HK-2 (cell line): Measurements from ENCODE around the gene KRT31.
"Not testable (repeated sequence)": the region's sequence is repeated elsewhere in the genome, so short reads cannot be mapped to it uniquely, and the experiment has no call there.

Source experiments
- DNase-seq: peaks from one replicate; pipeline ENCODE4 v3.0.0-alpha.2; 2018; ENCODE audit not compliant: unreplicated experiment

KRT31 gene

DNA sequence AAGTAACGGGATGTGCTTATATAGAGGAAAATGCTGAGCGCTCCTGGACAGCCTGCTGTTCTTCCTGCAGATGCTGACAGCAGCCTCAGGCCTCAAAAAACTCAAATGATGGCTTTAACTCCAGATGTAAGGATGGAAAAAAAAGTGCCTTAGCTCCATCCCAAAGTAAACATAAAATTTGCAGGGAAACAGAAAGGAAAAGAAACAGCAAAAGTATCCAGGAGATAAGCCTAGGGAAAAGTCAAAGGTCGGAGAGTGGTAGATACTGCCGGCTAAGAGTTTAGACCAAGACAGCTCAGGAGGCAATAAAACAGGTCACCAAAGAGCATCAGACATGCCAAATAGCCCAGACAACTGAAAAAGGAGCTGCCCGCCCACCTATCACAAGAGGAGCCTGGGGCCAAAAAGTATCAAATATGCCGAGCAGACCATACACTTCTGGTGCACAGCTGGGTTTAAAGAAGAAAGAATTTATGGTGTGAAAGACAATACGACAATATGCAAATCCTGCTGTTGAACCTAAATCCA lies 6.9 kb downstream of the KRT31 start:
- DNase-seq: no peak

DNA sequence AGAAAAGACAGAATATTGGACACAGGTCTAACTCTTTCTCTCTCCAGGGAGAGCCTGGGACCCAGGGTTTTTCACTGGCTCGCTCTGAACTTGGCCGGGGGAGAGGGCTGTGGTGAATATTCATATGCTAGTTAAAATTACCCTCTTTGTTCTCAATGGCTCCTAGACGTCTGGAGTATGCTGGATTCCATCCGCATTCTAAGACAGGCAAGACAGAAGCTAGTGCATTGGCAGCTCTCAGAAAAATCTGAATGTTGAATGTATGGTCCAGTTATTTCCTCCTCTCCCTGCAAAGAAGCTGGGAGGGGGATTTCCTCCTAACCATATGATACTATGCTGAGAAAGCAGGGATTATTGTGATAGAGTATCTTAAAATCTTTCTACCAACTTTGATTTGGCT lies 9.7 kb downstream of the KRT31 start:
- no peak for DNase-seq

DNA sequence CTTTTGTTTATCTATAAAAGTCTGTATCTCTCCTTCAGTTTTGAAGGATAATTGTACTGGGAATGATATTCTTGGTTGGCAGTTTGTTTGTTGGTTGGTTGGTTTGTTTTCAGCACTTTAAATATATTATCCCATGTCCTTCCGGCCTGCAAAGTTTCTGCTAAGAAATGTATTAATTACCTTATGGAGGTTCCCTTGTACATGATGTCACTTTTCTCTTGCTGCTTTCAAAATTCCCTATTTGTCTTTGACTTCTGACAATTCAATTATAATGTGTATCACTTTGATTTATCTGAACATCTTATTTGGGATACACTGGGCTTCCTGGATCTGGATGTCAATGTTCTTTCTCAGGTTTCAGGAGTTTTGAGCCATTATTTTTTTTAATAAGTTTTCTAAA lies 11.2 kb downstream of the KRT31 start:
- no peak for DNase-seq

DNA sequence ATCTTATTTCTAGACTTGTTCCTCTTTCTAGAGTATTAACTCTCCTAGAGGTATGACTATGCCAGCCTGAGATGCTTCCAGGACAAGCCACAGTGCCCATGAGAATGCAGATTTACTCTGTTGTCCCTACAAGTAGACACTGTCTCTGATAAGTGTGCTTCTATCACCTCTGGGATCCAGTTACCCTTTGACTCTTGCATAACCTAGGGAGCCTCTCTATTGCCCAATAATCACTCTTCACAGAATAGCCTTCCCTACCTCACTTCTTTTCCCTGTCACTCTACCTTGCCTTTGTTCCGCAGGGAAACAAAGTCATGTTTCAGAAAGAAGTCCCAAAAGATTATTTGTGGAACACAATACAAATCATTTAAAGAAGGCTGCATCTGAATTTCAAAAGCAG lies 13.7 kb downstream of the KRT31 start:
- no peak for DNase-seq

DNA sequence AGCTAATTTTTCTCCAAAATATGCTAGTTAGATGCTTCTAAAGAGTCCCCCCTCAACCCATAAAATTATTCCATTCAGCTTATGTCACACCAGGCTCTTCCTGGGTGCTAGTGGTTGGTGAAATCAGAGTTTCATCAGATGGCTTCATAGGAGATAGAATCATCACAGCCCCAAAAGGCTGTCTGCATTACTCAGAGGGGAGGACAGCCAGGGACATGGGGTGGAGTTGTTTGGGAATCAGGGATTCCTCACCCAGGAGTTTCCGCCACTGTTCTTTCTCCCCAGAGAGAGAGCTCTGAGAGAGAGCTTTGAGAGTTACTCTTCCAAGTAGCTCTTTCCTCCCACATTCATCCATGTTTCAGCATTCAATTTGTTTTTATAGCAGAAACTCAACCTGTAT lies 15.0 kb downstream of the KRT31 start:
- no peak for DNase-seq

DNA sequence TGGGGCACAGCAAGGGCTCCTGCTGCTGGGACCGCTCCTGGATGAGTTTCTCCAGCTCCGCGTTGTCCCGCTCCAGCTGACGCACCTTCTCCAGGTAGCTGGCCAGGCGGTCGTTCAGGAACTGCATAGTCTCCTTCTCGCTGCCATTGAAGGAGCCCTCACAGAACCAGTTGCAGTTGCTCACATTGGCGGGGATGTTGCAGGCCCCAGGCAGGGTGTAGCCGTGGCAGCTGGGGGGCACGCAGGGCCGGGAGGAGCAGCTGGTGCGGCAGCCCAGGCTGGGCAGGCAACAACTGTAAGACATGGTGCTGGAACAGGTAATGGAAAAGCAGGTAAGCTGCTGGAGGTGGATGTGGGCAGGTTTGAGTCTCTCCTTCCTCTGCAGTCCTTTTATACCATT lies 15.5 kb downstream of the KRT31 start, which contains the start of gene KRT34:
Gene KRT34 (minus strand): TSS at position 364 of the 400 bp plus-strand sequence. CDS start 60 bp downstream, at position 304.
- DNase-seq: not testable (repeated sequence)

DNA sequence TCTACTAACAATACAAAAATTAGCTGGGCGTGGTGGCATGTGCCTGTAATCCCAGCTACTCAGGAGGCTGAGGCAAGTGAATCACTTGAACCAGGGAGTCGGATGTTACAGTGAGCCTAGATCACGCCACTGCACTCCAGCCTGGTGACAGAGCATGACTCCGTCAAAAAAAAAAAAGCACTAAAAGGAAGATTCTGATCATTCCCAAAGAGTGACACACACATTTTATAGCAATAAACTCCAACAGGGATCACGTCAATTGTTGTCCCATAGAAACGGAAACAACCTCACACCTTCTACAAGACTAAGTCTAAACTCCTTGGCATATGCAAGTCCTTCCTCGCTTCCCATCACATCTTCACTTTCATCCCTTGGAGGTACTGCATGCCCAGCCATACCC lies 17.3 kb downstream of the KRT31 start:
- peak; percentile 28 for DNase-seq

DNA sequence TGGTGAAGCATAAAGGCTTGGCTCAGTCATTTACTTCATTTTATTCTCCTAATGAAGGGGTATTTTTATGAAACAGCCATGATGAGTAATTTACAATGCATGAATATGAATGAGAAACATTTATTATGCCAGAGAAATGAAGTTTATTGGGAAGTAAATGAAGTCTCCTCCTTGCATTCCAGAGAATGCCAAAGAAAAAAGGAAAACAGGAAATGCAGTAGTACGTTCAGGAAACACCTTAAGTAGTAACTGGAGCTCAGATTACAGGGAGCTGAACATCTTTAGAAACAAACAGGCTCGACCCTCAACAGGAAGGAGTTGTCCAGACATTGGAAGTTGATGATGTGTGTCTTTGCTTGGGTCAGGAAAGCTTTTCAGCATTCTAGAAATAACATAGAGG lies 19.9 kb downstream of the KRT31 start:
- no peak for DNase-seq

DNA sequence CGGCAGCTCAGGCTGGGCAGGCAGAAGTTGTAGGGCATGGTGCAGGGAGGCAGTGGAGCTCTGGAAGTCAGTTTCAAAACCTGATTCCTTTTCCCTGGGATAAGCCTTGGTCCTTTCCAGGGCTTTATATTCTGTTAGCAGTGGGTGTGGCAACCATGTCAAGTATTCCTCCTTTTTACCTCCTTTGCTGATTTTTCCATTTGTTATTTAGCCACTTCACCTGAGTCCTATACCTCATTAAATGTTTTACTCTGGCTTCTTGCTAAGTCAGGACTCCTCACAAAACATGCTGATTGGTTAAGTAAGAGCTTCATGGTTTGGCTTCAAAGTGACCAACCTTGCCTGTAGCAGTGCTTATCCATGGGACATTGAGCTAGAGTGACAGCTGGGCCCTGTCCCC lies 27.7 kb downstream of the KRT31 start, which contains the start of gene KRT33B:
Gene KRT33B (minus strand): TSS at position 101 of the 400 bp plus-strand sequence. CDS start 63 bp downstream, at position 38.
- no peak for DNase-seq

DNA sequence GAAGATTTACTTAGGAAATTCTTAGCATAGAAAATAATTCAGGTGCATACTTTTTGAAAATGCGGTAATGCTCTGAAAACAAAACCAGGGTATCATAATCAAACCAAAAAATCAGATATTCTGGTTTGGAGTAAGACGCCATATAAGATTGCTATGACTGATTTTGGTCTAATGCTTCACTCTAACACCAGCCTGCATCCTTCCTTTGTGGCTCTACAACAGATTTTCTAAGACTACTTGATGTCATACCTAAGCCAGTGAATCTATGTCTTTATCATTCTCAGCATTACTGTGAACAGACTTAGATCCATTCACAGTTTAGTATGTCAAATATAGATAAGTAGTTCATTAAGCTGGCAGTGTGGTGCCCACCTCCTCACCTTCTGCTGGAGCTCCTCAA lies 28.4 kb downstream of the KRT31 start:
- no peak for DNase-seq

DNA sequence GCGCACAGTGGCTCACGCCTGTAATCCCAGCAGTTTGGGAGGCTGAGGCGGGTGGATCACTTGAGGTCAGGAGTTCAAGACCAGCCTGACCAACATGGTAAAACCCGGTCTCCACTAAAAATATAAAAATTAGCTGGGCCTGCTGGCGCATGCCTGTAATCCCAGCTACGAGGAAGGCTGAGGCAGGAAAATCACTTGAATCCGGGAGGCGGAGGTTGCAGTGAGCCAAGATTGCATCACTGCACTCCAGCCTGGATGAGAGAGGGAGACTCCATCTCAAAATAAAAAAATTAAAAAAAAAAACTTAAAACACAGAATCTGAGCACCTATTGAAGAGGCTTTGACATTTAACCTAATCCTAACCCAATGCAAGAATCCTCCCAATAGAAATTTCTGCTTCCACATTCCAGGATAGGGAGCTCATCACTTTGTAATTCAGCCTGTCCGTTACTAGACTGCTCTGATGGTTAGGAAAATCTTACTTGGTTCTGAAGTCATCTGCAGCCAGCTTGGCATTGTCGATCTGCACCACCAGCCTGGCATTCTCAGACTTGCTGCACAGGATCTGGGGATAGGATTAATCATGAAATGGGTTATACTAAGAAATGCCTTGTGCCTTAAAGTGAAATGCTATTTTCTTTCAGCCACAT lies 29.9 kb downstream of the KRT31 start:
- peak; percentile 35 for DNase-seq

DNA sequence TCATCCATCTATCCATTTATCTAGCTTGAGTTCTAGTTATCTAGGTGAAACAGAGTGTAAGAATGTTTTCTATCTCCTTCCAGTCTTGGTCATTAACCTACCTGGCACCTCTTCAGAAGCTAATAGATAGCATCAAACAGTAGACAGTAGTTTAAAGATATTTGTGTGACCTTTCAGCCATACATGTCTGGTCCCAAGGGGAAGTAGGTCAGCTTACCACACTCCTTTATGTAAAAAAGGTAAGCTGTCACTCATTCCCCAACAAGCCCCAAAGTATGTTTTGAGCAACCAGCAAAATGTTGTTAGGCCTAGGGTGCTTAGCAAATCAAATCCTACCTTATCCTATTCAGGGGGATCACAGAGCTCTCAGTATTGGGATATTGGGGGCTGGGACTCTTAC lies 31.3 kb downstream of the KRT31 start:
- no peak for DNase-seq

DNA sequence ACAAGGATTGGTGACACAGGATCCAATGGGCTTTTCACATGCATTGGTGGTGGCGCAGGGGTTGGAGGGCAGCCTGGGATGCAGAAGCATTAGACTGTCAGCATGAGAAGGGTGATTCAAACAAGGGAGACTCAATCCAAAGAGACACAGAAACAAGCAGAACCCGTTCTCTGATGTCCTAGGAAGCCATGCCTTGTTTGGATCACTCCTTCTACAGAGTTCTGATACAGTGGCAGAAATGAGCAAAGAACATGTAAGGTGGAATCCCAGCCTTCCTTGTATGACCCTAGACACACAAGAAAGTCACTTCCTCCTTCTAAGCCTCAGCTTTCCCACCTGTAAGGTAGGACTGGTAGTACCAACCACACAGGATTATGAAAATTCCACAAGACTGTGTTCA lies 33.5 kb downstream of the KRT31 start:
- DNase-seq: no peak

DNA sequence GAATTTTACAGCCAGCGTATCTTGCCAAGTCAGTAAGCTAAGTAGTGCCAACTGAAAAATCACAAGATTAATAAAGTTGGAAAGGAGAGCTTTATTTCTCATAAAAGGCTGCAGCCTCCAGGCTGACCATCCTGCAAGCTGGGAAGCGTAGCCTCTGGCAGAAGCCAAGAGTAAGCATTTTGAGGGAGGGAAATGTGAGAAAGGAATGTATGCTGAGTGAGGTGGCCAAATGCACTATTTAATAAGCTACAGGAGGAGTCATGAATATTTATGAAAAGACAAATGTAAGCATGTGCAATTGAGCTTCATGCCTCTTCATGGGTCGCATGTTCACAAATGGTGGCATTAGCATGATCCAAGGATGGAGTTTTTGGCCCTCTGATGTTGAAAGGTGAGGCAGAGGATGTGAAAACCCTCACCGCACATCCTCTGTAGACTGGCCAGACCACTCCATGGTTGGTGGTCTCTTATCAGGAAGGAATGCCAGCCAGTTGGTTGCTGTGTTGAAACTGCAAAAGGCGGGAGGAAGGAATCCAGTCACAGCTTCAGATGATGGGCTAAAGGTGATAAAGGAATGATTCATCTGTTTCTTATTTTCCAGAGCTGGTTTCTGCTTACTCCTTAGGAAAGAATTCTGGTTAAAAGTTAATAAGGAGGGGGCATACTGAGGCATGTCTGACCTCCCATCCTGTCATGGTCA lies 37.0 kb downstream of the KRT31 start:
- peak; percentile 70 for DNase-seq

DNA sequence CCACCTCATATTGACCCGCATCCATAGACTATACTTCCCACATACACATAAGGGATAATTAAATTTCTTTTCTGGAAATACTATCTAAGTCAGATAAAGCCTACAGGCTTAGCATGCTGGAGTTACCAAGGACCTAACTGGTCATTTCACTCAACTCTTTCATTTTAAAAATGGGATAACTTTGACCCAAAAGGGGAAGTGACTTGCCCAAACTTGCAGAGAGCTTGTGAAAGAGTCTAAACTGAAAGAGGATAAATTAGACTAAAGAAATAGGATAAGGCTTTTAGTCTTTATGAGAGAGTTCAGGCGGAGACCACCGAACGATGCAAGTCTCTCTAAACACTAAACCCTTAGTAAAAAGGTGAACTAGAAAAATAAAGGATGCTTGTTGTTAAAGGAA lies 42.9 kb downstream of the KRT31 start:
- no peak for DNase-seq

DNA sequence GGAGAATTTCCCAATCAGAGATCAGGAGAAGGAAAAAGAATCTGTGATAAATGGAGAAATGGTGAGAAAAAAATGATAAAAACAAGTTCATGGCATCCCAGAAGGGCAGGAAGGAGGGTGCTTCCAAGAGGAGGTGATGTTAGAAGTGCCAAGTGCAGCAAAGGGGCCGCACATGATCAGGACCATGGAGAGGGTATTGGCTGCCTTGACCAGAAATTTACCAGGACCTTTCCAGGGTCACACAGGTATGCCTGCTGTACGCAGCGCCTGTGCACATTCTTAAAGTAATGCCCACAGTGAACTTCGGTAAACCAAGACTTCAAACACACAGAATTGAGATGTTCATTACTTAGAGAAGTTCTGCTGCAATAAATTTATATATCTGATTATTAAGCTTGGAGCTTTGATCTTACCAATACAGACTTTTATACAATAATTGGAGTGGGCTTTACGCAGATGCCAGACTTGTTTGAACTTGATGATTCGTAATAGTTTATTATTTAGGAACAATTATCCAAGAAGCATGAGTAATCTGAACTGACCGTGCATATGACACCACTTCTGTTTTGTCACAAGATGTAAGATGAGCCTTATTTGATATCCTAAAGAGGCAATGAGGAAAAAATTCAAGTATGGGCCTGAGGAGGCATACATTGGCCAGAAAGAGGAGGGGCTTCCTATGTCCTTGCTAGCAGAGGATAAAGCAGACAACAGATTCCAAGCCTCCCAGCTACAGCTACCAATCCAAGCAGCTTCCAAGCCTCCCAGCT lies 44.6 kb downstream of the KRT31 start:
- no peak for DNase-seq

DNA sequence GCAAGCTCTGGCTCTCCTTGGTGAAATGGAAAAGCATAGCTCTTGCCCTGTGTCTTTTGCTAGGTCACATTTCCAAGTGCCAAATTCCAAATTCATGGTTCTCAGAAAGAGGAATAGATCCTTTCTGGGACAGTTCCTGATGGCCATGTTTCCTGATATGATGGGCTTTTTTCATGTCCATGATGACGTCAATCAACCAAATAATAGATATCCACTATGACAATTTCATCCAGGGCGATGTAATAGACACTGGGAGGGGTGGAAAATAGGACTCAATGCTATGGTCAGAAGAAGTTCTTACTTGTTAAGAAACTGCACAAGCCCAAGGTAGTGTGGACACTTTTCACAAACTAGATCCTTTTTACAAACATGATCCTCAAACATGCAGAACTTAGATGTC lies 46.2 kb downstream of the KRT31 start:
- no peak for DNase-seq

DNA sequence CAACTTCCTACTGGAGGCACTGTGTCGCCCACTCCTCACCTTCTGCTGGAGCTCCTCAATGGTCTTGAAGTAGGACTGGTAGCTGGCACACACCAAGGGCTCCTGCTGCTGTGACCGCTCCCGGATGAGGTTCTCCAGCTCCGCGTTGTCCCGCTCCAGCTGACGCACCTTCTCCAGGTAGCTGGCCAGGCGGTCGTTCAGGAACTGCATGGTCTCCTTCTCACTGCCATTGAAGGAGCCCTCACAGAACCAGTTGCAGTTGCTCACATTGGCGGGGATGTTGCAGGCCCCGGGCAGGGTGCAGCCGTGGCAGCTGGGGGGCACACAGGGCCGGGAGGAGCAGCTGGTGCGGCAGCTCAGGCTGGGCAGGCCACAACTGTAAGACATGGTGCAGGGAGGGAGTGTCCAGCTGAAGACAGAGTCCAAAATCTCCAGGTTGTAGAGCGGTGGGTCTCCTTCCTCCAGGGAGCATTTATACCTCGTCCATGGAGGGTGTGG lies 47.0 kb downstream of the KRT31 start, which contains the start of gene KRT33A:
Gene KRT33A (minus strand): TSS at position 448 of the 498 bp plus-strand sequence. CDS start 61 bp downstream, at position 387.
- DNase-seq: not testable (repeated sequence)

DNA sequence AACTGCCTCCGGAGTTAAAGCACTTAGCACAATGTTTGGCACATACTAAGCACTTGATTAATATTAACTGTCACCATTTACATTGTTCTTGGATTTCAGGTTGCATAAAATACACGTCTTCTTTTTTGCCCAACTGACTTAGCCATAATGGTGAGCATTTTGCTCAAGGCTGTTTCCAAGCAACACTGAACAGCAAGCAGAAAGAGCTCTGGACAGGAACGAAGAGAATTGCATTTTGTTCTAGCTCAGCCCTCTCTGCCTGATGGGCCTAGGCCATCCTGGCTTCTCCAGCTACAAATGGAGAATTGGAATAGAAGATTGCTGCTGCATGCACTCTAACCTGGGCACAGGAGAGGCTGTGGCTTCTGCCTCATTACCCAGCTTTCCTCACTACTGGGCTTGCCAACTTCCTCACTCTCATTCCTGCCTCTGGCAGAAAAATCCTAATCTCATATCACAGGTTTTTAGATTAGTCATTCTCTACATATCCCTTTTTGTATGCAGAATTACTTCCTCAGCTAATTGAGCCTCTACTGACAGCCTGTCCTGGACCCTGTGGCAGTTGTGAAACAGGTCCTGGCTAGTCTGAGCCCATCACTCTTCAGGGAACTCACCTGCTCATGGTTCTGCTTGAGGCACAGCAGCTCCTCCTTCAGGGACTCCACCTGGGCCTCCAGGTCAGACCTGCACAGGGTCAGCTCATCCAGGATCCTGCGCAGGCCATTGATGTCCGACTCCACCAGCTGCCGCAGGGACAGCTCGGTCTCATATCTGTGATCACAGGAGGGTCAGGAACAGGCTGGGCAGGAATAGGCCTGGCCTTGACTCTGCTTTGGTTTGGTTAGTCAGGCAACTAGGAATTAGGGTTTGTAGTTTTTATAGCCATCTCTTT lies 49.3 kb downstream of the KRT31 start:
- DNase-seq: no peak

DNA sequence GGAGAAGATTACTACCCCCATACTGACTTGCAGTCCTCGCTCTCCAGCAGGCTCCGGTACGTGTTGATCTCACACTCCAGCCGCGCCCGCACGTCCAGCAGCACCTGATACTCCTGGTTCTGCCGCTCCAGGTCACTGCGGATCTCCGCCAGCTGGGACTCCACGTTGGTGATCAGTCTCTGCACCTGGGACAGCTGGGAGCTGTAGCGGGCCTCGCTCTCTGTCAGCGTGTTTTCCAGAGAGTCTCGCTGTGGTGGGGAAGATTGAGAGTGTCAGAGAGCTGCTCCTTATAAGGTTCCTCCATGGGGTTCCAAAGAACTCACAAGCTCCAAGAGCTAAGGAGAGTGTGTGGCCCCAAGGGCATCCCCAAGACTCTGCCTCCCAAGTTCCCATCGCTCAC lies 51.0 kb downstream of the KRT31 start:
- not testable (repeated sequence) for DNase-seq

DNA sequence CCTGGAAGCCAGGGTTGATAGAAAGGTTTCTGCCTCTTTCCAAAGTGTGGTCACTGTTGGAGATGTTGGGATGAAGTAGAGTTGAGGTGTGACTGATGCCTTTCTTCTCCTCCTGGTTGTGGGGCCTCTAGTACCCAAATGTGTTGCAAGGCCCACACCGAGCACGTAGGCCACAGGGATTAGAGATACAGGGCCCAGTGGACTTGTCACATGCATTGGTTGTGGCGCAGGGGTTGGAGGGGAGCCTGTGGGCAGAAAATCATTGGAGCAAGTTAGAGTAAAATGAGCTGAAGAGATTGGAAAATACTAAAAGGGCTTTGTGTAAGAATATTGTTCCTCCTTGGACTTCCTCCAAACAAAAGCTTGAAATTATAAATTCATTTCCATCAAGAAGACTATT lies 51.4 kb downstream of the KRT31 start:
- no peak for DNase-seq
